HG02588 (cell line): ENCODE data around the gene DNAJC5G.
"Not testable (repeated sequence)": the region's sequence is repeated elsewhere in the genome, so short reads cannot be mapped to it uniquely, and the experiment has no call there.

Experiments
- ATAC-seq: cut with Tn5 transposase; IDR thresholded peaks from one replicate; pipeline ENCODE4 v1.9.1; 2021; ENCODE audit warnings: mild to moderate bottlenecking, moderate library complexity; ENCODE audit not compliant: unreplicated experiment

The DNAJC5G gene

GRCh38 chr2:27251766-27252165 is 23.5 kb upstream of the DNAJC5G start:
- no peak for ATAC-seq

DNA sequence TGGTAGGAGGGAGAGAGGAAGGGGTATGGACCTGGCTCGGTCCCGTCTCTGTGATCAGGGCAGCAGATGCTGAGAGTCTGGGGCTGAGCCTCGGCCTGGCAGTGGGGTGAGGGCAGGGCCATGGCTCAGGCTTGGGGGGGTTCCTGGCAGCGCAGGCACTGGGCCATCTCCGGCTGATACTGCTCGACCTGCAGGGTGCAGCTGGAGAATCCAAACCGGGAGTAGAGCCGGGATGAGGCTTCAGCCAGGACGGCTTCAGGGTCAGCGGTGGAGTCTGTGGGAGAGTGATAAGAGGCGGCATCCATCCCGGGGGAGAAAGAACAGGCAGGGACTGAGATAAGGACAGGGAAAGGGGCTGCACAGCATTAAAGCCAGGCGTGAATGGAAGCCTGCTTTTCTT is 20.0 kb upstream of the DNAJC5G start:
- no peak for ATAC-seq

DNA sequence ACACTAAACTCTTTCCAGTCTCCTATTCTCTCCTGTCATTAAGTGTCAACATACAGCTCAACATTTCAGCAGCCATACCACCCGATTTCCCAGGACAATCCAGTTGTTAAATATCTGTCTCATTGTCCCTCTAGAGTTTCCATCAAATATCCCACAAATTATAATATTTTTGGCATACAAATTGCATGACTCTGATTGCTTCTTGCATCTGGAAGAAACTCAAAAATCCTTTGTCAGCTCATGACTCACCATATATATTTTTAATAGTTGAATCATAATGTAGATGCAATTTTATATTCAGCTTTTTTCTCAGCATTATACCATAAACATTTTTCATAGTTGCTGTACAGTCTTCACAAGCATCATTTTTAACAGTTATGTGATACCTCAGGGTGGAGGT is 19.6 kb upstream of the DNAJC5G start:
- ATAC-seq, result no peak

GRCh38 chr2:27256855-27257454 is 18.3 kb upstream of the DNAJC5G start:
- no peak for ATAC-seq

GRCh38 chr2:27258051-27258450 is 17.2 kb upstream of the DNAJC5G start:
- ATAC-seq, result no peak

DNA sequence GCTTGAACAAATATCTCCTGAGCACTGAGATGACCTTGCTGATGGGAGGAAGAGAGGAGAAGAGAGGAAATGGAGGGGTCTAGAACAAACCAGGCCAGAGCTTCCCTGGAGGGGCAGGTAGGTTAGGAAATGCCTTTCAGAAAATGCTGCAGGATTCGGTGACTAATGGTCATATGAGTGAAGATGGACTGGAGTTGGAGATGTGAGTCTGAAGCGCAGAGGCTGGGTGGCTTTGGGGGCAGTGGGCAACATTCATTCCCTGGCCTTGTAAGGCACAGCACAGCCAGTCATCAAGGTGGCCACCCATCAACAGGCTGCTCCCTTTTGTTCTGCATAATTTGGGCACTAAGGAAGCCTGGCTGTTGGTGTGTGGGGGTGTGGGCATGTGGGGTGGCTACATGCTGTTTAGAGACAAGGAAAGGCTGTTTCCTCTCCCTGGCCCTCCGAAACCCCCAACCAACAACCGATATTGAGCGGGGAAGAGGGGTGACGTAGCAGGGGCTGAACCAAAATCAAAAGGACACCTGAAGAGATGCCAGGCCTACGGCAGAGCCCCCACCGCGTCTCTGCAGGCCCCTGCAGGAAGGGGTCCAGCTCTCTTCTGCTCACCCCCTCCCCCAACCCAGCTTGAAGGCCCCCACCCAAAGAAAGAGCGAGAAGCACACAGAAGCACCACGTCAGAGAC is 13.8 kb upstream of the DNAJC5G start:
- no peak for ATAC-seq

DNA sequence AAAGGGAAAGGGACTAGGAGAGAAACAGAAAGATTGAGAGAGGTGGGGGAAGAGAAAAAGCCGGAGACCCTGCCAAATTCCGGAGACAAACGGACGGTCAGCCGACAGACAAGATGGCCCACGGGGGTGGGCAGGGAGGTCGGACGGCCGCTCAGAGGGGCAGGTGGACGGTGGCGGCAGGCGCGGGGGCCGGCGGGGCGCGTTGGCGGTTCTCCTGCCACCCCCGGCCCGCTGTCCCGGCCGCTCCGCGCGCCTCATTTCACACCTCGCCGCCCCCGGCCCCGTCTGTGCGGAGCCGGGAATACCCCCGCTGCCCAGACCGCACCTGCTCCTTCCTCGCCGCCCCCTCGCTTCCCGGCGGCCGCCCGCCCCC is 13.3 kb upstream of the DNAJC5G start:
- no peak for ATAC-seq

DNA sequence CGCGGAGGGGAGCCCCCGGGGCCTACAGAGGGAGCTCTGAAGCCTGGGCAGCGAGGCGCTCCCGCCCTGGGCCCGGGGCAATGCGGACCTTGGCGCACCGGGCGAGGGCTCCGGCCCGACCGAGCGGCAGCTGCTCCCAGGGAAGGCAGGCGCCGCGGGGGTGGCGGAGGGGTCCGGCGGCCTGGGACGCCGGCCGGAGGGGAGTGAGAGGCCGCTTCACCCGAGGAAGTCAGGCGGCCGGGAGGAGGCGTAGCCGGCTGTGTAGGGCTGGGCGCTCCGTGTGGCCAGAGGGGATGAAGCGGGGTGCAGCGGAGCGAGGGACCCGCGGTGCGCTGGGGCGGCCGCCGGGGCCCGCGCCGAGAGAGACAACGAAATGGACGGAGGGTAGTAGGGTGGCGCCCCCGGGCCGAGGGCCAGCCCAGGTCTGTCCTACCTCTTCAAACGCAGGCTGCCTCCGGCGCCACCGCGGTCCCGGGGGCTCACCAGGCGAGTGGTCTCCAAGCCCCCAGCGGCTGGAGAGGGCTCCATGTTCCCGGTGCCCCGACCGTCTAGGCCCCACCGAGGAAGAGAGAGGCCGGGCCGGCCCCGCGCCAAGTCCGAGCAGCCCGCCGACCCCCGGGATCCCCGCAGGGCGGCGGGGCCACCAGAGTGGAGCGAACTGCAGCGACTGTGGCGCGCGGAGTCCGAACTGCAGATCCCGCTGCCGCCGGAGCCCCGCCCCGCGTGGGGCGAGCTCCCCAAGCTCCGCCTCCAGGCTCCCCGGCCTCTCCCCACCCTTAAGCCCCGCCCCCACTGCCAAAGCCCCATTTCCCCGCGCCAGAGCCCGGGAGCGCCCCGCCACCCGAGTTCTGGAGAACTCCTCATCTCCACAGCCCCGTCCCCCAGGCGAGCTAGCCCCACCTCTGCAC is 12.6 kb upstream of the DNAJC5G start, which contains the start of gene SLC30A3:
Gene SLC30A3, minus strand, starts transcription at position 669 of the 908 bp plus-strand sequence. Its CDS starts 141 bp downstream, at position 528.
- no peak for ATAC-seq

GRCh38 chr2:27263287-27264252 is 11.7 kb upstream of the DNAJC5G start:
- ATAC-seq, result no peak

- no peak for ATAC-seq
Observed at GRCh38 chr2:27264253-27264752, 10.9 kb upstream of the DNAJC5G start.

DNA sequence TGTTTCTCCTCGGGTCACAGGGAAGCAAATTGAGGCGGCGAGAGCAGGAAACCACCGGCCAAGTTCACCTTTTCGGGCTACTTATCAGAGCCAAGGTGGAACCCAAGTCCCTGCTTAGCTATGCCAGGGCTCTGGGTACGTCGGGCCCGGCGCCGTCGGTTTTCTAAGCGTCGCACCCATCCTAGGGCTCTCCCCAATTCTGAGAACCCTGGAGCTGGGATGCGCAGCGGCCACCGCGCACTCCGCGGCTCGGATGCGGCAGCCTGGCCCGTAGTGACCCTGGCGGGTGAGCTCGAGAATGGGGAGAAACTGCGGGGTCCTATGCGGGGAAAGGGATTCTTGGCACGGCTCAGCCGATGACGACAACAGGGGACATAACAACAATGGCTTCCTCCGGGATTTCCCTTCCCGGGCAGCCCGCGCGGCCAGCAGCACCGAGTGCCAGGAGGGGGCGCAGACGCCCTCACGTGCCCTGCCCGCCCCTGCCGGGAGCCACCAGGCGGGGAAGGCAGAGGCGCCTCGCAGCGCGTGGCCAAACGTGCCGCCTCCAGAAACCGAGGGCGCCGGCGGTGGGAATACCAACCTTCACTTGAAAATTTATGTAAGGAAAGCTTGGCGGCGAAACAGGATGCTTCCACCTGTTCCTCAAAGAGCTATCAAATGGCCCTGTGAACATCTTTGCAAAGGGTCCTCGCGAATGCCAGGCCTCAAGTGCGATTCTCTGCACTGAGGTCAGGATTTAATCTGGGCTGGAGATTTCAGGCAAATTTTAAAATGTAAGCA is 10.3 kb upstream of the DNAJC5G start:
- no peak for ATAC-seq

GRCh38 chr2:27265536-27265870 is 9.7 kb upstream of the DNAJC5G start:
- no peak for ATAC-seq

GRCh38 chr2:27268296-27268695 is 6.9 kb upstream of the DNAJC5G start:
- not testable (repeated sequence) for ATAC-seq

DNA sequence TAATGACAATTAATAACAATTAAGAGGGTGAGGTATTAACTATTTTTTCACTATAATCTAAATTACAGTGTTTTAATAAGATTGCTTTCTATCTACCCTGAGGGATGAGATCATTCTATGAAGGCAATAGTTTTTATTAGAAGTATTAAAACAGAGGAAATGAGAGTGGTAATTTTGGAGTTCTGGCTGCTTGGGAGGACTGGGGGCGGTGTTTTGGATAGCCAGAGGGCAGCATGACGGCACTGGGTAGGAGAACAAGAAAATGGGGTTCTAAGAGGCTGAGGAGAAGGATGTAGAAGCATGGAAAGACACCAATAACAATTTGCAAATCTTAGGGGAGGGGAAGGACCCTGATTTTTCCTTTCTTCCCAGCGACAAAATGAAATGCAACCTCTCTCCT is 5.1 kb upstream of the DNAJC5G start:
- ATAC-seq, result no peak

- no peak for ATAC-seq
Observed at GRCh38 chr2:27270670-27271069, 4.6 kb upstream of the DNAJC5G start.

- no peak for ATAC-seq
Observed at GRCh38 chr2:27271631-27272340, 3.4 kb upstream of the DNAJC5G start.

GRCh38 chr2:27272537-27273522 is 2.4 kb upstream of the DNAJC5G start:
- not testable (repeated sequence) for ATAC-seq

DNA sequence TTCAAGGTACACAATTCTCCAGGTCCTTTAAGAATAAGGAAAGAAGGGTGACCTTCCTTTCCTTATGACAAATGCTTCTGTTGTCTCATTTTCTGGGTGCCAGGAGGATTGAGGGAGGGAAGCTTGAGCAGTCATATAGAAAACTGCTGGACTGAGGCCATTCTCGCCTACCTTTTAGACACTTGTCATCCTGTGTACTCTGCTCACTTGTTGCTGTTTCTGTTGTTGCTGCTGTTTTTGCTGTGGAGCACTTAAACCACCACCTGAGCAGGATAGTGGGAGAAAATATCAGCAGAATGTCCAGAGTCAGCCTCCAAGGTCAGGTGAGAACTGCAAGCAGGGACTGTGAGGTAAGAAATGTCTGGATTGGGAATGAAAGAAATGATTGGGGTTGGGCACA is 2.8 kb downstream of the DNAJC5G start:
- no peak for ATAC-seq
